SK-N-MC (cell line): ENCODE data around the gene GAREM2.

Experiments
- EZH2 ChIP-seq: fragments of 200-600 bp; sonication (generic); IDR thresholded peaks from one replicate; pipeline ENCODE4 v1.6.1; 2017; ENCODE audit warnings: antibody characterized with exemption
- FOXP2 ChIP-seq: optimal IDR thresholded peaks from 2 replicates; pipeline ENCODE3; 2011; ENCODE audit warnings: mild to moderate bottlenecking, moderate library complexity; ENCODE audit not compliant: insufficient read depth; ENCODE audit errors: extremely low read length, control extremely low read depth
- POLR2AphosphoS5 ChIP-seq: IDR thresholded peaks from 2 replicates; pipeline ENCODE4 v1.6.1; 2012; ENCODE audit warnings: mild to moderate bottlenecking, low read depth, low read length, borderline replicate concordance

DNA sequence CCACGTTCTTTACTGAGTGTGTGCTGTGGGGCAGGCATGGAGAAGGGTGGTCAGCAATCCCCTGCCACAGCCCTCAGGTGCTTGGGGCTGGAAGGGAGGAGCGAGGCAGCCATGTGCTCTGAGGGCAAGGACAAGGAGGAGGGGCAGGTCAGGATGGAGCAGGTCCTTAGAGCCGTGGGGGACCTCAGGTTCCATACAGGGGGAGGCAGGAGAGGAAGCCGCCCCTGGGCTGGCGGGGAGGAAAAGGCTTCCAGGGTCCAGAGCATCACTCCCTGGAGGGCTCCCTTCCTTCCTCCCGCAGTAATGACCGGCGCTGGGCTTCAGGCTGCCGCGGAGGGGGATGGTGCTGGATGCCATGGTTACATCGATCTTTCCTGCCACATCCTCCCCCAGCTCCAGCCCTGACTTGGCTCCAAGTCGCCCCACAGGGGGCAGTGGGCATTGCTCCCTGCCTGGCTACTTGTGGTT lies 6.6 kb downstream of the GAREM2 start:
- TF ChIP-seq POLR2AphosphoS5 (no peak), EZH2 (no peak), FOXP2 (no peak)
